CD4-positive, alpha-beta T cell treated with Interleukin-6 for 4 hours (primary cell): ENCODE results near the gene FIBCD1.
"Not testable (repeated sequence)": the region's sequence is repeated elsewhere in the genome, so short reads cannot be mapped to it uniquely, and the experiment has no call there.

Experiments
- DNase-seq: peaks from one replicate; pipeline ENCODE4 v3.0.0-alpha.2; 2020; ENCODE audit warnings: mixed read lengths

FIBCD1 gene

DNA sequence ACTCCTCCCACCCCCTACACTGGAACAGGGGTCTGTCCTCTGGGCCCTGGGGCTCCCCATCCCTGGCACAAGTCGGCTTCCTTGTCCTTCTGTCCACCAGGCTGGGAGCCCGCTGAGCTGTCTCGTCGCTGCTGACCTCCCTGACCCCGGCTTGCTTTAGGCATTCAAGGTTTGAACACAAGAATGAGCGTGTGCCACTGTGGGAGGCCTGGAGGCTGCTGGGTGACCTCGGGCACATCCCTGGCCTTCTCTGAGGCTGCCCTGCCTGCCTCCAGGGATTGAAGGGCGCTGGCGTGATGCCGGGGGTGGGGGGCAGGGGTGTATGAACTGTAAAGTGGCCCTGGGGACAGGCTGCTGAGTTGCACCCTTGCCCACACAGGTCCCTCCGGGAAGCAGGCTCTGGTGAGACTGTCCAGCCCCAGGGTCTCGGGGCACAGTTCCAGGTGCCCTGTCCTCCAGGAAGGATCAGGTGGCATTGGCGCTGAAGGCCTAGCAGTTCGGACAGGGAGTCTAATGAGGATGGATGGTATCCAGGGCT is 18.2 kb downstream of the FIBCD1 start:
- no peak for DNase-seq

DNA sequence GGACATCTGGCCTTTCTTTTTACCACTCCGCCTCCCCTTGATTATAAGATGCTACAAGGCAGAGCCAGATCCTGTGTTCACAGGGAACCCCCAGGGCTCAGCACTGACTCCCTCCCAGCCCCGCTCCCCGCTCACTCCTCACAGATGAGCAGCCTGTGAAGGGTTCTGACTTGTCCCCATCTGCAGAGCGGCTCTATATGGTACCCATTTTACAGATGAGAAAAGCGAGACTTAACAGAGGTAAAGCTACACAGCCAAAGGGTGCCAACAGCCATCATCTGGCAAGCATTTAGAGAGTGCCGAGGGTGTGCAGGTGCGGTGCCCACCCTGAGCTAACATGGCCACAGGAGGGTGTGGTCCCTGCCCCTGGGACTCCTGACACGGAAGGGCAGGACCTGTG is 18.8 kb downstream of the FIBCD1 start:
- no peak for DNase-seq

DNA sequence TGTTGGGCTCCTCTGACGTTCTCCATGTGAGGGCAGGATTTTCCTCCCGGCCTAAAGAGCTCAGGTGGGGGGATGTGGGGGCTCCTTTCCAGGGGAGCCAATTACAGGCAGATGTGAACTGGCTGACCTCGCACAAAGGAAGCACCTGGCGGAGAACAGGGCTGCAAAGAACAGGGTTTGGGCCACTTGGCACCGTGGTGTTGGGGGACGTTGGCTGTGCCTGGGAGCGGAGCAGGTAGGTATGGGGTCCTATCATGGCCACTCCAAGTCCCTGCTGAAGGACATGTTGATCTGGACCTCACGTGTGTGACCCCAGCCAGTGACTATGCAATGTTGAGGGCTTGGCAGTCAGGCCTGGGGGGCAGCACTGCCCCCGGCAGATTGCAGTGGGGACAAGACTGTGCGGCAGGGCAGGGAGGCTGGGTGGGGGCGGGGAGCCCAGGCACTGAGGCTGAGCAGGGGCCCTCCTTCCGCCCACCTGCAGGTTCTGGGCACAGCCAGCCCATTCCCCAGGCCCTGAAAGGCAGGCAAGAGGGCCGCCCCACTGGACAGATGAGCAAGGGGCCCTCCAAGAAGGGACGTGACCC is 19.4 kb downstream of the FIBCD1 start:
- no peak for DNase-seq

DNA sequence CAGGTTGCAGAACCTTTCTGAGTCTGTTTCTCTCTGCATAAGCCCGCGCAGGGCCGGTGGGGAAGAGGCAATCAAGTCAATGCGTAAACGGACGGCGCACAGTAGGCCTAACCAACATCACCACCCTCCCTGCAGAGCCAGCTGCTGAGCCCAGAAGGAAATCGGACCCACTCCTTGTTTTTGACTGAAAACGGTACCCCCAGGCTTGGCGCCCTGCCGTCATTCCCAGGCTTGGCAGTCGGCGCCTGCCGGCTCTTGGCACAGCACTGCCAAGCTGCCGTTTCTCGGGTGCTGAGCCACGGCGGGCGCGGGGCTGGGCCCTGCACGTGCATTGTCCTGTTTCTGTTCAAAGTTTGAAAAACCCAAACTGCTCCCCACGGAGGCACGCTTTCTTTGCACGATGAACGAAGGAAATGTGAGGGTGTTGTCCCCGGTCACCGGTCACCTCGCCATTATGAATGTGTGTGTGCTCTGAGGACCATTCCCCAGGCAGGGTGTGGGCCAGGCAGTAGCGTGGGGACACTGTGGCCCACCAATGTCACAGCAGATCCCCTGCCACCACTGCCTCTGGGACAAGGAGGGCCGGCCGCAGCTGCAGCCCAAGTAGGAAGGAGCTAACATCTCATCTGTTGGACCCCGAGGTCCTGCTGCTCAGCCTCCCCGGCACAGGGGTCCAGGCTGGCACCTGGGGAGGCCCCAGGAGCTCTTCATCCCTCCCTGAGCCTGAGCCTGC is 20.1 kb downstream of the FIBCD1 start:
- DNase-seq = no peak

DNA sequence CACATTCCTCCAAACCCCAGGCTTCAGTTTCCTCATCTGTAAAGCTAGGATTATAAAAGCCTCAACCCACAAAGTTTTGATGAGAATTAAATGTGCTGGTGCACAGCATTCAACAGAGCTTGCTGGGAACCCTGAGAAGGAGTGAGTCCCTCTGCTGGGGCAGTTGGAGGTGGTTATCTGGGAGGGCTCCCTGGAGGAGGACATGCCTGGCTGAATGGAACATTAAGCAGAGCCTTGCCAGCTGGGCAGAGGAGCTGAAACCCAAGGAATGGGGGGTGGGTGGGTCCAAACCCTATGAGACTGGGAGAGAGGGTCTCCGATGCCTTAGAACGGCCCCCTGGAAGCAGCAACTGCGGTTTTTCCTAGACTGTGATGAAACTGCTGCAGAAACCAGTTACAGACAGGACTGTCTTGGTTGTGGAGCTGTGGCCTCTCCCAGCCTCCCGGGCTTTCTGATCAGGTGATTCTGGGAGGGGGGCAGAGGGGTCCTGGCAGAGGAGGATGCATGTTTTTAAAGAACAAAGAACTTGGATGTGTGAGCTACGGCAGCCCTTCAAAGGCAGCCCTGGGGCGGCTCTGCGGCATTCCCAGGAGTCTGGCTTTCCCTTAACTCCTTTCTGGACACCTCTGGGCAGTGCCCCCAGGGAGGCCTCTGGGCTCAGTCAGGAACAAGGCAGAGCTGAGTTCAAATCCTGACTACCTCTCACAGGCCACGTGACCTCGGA is 20.8 kb downstream of the FIBCD1 start:
- DNase-seq = no peak

DNA sequence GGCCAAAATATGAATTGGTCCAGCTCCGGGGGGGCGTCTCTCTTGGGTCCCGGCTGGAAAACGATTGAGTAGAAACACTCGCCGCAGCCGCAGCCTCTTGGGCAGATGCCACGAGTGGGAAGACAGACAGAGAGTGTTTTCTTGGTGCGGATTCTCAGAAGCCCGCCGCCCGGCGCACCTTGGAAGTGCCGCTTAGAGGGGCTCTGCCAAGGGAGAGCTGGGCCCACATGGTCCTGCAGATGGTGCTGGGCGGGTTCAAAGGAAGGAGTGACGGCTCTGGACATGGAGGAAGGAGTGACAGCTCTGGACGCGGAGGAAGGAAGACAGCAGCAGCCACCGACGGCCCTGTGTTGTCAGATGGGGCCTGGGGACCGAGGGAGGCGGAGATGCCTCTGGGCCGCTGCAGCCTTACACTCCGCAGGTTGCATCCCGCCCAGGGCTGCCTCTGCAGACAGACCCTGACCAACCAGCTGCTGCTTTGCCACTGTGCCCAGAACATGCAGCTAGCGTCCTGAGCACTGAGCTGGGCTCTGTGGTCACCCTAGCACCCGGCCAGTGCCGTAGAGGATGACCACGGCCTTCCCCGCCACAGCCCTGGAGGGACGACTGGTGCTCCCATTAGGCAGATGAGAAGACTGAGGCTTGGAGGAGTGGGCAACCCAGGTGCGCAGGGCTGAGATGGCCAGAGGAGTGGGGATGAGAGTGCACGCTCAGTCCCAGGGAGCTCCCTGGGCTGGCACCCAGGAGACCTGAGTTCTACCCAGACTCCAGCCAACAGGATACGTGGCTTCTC is 21.7 kb downstream of the FIBCD1 start:
- no peak for DNase-seq

DNA sequence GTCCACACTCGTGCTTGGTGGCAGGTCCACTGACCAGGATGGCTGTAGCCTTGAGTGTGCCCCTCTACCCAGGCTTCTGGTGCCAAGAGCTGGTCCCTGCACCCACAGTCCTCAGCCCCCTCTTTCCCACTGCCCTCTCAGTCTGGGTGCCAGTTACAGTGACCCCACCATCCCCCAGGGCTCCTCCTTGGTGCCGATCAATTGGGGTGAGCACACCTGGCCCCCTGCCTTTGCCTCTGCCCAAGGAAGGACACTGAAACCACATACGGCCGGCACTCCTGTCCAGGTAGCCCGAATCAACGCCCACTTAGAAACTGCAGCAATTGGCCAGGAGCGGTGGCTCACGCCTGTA is 24.0 kb downstream of the FIBCD1 start:
- DNase-seq = no peak

DNA sequence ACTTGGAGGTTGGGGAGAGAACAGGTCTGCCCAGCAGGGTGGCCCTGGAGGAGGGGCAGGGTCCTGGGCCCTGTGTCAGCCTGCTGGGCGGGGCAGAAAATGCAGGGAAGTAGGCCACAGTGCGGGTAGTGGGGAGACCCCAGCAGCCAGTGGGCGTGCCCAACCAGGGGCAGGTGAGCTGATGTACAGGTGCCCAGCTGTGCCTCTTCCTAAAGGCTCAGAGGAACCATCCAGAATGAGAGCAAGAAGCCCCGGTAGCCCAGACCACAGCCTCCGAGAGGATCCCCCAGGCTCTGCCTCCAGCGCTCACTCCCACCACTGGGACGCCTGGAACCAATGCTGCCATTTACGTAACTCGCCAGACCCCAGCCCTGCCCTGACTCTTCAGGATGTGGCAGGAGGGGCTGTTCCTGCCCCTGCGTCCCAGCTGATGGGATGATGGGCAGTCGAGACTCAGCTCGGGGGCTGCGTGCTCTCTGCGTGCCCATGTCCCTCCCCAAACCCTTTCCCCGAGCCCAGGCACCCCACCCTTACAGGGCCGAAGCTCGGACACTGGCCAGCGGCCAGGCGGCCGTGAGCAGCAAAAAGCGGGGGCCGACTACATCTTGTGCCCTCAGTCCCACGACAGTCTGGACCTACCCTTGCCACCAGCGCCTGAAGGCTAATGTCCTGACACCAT is 24.5 kb downstream of the FIBCD1 start:
- DNase-seq = no peak

DNA sequence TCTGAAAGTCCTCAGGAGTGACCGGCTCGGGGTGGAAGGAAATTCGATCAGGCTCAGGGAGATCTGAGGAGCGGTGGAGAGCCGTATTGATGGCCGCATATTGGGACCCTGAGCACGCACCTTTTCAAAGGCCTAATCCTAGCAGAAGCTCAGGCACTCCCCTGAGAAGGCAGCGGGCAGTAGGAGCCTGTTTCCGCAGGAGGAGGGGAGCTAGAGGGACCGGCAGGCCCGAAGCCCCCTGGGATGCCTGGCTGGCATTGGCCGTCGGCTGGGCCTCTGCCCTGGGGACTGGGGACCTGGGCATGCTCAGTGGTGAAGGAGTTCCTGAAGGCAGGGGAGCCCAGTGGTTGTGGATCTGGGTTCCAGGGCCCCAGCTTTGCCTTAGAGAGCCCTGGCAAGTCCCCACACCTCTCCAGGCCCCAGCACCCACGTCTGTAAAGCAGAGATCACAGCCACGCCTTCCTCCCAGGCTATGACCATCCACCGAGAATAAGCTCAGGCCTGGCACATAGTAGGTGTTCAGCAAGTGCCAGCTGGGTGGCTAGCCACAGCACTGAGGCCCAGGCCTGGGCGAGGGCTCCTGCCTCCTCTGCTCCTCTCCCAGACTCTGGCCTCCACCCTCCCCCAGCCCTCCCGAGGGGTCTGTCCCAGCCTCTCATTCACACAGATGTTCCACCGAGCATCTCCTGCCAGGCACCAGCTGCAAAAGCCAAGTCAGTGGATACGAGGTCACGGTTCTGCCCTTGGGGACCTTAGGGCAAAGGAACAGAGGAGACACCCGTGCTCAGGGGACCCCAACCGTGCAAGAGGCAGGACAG is 25.2 kb downstream of the FIBCD1 start:
- no peak for DNase-seq

DNA sequence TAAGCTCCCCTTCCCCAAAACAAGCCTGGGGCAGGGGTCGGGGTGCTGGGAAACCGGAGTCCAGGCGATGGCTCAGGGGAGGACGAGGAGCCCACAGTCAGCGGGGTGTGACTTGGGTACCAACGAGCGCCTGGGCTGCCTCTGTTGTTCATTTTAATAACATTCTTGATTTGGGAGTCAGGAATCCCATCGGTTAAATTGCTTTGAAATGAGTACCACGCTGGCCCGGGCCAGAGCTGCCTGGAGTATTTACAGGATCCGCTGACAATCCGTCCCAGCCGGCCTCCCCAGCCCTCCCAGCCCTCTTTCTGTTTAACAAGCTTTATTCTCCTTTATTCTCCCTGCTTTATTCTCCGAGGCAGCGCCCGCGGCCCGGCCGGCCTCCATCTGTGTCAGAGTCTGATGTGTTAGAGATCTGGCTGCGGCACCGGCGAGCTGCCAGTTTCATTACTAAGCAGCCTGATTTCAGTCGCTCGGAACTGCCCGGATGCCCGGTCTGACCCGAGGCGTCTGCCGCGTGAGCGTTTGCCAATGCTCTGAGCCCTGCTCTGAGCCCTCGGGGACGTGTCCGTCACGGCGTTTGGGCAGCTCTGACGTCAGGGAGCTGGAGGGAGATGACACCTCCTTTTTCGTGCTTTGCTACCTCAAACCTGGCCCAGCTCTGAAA is 26.0 kb downstream of the FIBCD1 start:
- no peak for DNase-seq

DNA sequence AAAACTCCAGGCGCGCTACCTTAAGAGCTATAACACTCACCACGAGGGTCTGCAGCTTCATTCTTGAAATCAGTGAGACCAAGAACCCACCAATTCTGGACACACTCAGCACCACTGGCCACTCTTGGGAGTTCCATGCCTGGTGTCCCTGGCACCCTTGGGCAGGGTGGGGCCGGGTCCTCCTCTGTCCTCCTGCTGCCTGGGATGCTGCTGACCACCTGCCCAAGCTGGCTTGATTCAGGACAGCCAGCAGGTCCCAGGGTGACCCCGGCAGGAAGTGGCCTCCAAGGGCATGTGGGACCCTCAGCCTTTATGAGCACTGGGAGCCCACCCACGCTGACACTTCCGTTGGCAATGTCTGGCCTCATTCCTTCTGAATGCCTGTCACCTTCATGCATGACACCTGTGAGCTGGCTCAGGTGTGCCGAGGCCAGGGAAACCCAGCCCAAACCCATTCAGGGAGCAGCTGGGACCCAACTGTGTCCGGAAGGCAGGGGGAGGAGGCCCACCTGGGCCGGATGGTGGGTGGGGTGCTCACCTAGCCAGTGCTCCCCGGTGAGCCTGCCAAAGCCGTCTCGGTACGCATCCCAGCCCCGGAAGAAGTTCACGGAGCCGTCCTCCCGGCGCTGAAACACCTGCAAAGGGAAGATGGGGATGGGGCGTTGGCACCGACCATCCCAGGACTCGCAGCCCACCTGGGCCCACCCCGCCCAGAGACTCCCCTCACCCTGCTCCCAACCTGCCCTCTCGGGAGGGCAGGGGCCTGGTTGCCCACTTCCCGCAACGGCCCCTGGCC is 27.6 kb downstream of the FIBCD1 start:
- DNase-seq = no peak

DNA sequence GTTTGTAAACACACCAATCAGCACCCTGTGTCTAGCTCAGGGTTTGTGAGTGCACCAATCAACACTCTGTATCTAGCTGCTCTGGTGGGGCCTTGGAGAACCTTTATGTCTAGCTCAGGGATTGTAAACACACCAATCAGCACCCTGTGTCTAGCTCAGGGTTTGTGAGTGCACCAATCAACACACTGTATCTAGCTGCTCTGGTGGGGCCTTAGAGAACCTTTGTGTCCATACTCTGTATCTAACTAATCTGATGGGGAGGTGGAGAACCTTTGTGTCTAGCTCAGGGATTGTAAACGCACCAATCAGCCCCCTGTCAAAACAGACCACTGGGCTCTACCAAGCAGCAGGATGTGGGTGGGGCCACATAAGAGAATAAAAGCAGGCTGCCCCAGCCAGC is 28.4 kb downstream of the FIBCD1 start:
- not testable (repeated sequence) for DNase-seq

DNA sequence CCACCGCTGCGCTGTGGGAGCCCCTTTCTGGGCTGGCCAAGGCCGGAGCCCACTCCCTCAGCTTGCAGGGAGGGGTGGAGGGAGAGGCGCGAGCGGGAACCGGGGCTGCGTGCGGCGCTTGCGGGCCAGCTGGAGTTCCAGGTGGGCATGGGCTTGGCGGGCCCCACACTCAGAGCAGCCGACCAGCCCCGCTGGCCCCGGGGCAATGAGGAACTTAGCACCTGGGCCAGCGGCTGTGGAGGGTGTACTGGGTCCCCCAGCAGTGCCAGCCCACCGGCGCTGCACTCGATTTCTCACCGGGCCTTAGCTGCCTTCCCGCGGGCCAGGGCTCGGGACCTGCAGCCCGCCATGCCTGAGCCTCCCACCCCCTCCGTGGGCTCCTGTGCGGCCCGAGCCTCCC is 29.0 kb downstream of the FIBCD1 start:
- not testable (repeated sequence) for DNase-seq

DNA sequence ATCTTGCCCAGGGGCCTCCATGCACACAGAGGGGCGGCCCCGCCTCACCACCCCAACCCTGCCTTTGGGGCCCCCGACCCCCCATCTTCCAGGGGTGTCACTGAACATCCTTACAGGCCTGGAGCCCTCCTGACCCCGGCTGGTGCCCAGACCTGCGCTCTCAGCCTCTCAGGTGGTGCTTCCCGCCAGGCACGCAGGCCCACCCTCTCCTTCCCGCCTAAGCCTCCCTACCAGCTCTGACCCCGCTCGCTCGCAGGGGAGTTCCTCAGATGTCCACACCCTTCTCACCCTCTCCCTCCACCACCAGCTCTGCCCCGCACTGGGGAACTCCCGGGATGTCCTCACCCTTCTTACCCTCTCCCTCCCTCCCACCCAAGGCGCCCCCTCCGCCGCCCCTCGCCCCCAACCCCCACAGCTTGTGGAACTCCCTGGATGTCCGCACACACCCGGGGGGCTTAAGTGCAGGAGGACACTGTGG is 30.1 kb downstream of the FIBCD1 start:
- DNase-seq = no peak

DNA sequence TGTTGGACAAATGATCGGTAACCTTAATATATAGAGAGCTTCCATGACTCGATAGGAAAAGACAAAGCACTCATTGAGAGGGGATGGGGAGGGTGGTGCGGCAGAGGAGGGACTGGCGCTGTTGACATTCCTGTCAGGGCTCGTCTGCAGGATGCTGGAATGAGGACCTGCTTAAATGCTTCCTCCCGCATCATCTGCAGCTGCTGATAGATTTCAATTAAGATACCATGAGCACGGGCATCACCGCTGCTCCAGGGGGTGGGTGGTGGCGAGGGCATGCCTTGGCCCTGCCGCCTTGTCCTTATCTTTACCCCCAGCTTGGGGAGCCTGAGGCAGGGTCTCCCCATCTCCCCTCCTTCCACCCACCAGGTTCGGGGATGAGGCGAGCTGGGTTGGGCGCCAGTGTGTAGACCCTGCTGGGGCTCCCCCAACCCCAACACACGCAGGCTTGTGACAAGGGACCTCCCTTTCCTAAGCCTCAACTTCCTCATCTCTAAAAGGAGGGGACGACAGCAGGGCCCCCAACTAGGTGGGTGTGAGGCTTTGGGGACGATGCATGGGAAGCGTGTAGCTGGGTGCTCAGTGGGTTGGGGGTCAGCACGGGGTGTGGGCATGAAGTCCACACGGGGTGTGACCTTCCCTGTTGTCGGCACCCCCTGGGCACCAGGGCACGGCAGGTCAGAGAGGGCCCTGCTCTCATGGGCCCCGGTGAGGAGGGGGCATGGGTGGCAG is 30.7 kb downstream of the FIBCD1 start:
- no peak for DNase-seq

DNA sequence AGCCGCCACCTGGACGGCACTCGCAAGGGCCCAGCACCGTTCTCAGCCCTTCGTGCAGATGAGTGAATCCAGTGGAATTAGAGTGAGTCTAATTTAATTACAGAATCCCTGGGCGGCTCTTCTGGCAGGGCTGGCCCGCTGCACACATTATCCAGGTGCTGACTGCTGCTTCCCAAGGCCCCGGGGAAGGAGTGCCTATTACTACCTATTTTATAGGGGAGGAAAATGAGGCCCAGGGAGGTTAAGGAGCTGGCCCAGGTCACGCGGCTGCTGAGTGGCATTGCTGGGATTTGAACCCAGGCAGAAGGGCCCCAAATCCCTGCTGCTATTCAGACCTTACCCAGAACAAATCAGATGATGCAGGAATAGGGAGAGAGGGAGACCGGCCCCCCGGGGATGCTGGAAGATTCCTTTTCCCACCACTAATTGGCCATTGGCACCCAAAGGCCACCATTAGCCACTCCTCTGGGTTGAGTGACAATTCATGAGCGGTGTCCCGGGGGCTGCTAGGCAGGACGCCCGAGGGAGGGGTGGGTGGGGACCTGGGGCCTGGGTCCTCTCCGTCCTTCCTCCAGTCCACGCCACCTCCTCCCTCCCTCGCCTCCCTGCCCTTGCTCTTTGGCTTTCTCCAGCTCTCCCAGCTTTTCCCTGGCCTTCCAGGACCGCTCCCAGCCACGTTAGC is 32.2 kb downstream of the FIBCD1 start:
- no peak for DNase-seq

DNA sequence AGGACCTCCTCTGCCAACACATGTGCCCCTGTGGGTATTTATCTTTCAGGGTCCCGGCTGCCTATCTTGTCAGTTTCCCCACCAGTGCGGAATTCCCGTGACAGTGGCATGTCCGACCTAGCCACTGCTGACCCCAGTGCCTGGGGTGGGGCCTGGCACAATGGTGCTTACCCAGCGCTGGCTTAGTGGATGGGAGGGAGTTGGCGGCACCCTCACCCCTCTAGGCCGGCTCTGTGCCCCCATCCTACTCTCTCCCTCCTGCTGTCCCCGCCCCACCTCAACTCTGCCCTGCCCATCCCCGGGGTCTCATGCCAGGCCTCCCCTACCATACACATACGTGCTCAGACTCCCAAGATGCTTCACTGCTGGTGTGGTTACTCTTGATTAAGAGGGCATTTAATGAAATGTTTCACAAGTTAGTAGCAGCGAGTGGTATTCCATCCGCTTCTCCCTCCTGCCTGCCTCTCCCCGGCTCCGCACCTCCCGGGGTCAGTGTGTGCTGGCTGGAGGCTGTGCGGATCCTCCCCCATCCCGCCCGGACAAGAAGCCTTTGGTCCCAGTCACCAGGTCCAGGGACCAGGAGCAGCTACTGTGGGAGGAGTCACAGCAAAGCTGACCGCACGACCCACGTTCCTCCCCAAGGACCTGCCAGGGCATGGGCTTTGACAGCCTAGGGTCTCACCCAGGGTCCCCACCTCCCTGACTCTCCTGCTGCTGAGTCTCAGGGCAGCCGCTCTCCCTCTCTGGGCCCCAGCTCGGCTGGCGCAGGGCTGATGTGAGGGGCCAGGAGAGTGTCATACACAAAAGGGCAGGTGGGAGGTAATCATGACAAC is 32.9 kb downstream of the FIBCD1 start:
- no peak for DNase-seq
